PC-3 (cell line): ENCODE results near the gene DMAP1. TPM values are rescaled to one million over a fixed set of nuclear protein-coding genes. Genes with fewer than 3 reads are reported as not detected.

Experiments
- ATAC-seq: fragments of 200-7000 bp; cut with Tn5 transposase; 2 replicates; pipeline ENCODE4 v1.9.1; 2020; ENCODE audit warnings: mild to moderate bottlenecking, moderate library complexity
- BruUV-seq: library from RNA; stranded (reverse); fragments of 400-500 nt; replicated peaks from 2 replicates; lab custom pipeline; 2021; lab: Mats Ljungman, UMichigan
- CTCF ChIA-PET: fragments of 300-600 bp; sonication (Branson Sonifier 250); formaldehyde crosslinking; loops from one replicate; lab custom pipeline; 2022; ENCODE audit warnings: antibody characterized with exemption; lab: Charles Lee
- POLR2A ChIA-PET: fragments of 300-600 bp; sonication (Branson Sonifier 250); formaldehyde crosslinking; loops from one replicate; lab custom pipeline; 2022; ENCODE audit warnings: antibody characterized with exemption; ENCODE audit not compliant: unreplicated experiment; lab: Charles Lee
- DNase-seq: peaks from one replicate; pipeline ENCODE4 v3.0.0-alpha.2; 2015
- H2AFZ ChIP-seq: fragments of 300-600 bp; sonication (generic); 2 replicates; pipeline ENCODE4 v1.6.0; 2016; ENCODE audit warnings: antibody characterized with exemption, low read length
- H3F3A ChIP-seq: fragments of 300-600 bp; sonication (generic); one replicate; pipeline ENCODE4 v1.6.0; 2017; ENCODE audit warnings: antibody characterized with exemption, low read length, control low read depth, mild to moderate bottlenecking; ENCODE audit not compliant: unreplicated experiment
- H3K27ac ChIP-seq: fragments of 300-600 bp; sonication (generic); 2 replicates; pipeline ENCODE4 v1.5.1; 2016; ENCODE audit warnings: mild to moderate bottlenecking, low read length
- H3K27me3 ChIP-seq: fragments of 300-600 bp; sonication (generic); 2 replicates; pipeline ENCODE4 v1.6.1; 2016; ENCODE audit warnings: low read length, mixed read lengths
- H3K36me3 ChIP-seq: fragments of 300-600 bp; sonication (generic); 2 replicates; pipeline ENCODE4 v1.6.1; 2016; ENCODE audit warnings: low read depth, mixed run types, low read length, mixed read lengths
- H3K4me1 ChIP-seq: fragments of 300-600 bp; sonication (generic); 2 replicates; pipeline ENCODE4 v1.5.1; 2016; ENCODE audit warnings: low read length; ENCODE audit not compliant: insufficient read depth
- H3K4me2 ChIP-seq: fragments of 300-600 bp; sonication (generic); 2 replicates; pipeline ENCODE4 v1.6.0; 2016; ENCODE audit warnings: low read length
- H3K4me3 ChIP-seq: fragments of 300-600 bp; sonication (generic); 2 replicates; pipeline ENCODE4 v1.5.1; 2016; ENCODE audit warnings: mild to moderate bottlenecking, low read length, mixed read lengths
- H3K79me2 ChIP-seq: fragments of 300-600 bp; sonication (generic); 2 replicates; pipeline ENCODE4 v1.6.1; 2017; ENCODE audit warnings: low read length, mixed read lengths
- H3K9ac ChIP-seq: fragments of 300-600 bp; sonication (generic); 2 replicates; pipeline ENCODE4 v1.6.0; 2016; ENCODE audit warnings: mild to moderate bottlenecking, low read length
- H3K9me2 ChIP-seq: fragments of 300-600 bp; sonication (generic); replicated peaks from 2 replicates; pipeline ENCODE4 v1.6.1; 2016; ENCODE audit warnings: mixed run types, low read length, mixed read lengths
- H3K9me3 ChIP-seq: fragments of 300-600 bp; sonication (generic); 2 replicates; pipeline ENCODE4 v1.6.1; 2016; ENCODE audit warnings: low read length, mixed read lengths
- H4K20me1 ChIP-seq: fragments of 300-600 bp; sonication (generic); 2 replicates; pipeline ENCODE4 v1.6.1; 2016; ENCODE audit warnings: low read length, mixed read lengths
- EZH2 ChIP-seq: fragments of 300-600 bp; sonication (generic); IDR thresholded peaks from one replicate; pipeline ENCODE4 v1.6.1; 2017; ENCODE audit warnings: antibody characterized with exemption, mild to moderate bottlenecking, low read length; ENCODE audit not compliant: unreplicated experiment
- EZH2phosphoT487 ChIP-seq: fragments of 300-600 bp; sonication (generic); IDR thresholded peaks from 2 replicates; pipeline ENCODE4 v1.6.1; 2018; ENCODE audit warnings: mild to moderate bottlenecking, antibody characterized with exemption, low read length, borderline replicate concordance
- intact Hi-C: fragments of 100-400 bp; cut with micrococcal nuclease; formaldehyde crosslinking; loops from 2 replicates; pipeline ENCODE4 v1.9.0; 2023
- total RNA-seq: library from RNA; depleted of rRNA; stranded (reverse); fragments of >200 nt; gene quantifications from 2 replicates; pipeline ENCODE4 v1.2.3, GENCODE V29; 2014
- TF ChIP-seq, protein P1 (sequence below): fragments of 300-600 bp; sonication (generic); conservative IDR thresholded peaks from 2 replicates; pipeline ENCODE4 v1.5.1; 2017; ENCODE audit warnings: antibody characterized with exemption, low read depth, mild to moderate bottlenecking, low read length

The DMAP1 gene
- total RNA-seq, 1 experiment from 2014 or later, result 55.5 TPM

- Histone ChIP-seq H3K27ac (no peak overlapping the region), H3K79me2 (peaks cover 6% of the 10 kb centered on the region), H3K4me2 (no peak overlapping the region), H2AFZ (no peak overlapping the region), H3K9me2 (no peaks in the 10 kb centered on the region), H3K4me1 (no peaks in the 10 kb centered on the region; the same call in 1 of the 2 replicates), H3K27me3 (no peaks in the 10 kb centered on the region), H3K9ac (no peak overlapping the region), H3F3A (no peaks in the 10 kb centered on the region), H3K4me3 (no peak overlapping the region), H4K20me1 (no peaks in the 10 kb centered on the region), H3K9me3 (no peaks in the 10 kb centered on the region), H3K36me3 (peaks cover 33% of the 10 kb centered on the region; the same call in 1 of the 2 replicates)
- CTCF ChIA-PET, result no interaction called here
- intact Hi-C loops, result loop anchor here (5.0 kb wide), 1 partner anchor 379 kb away; no protein-coding TSS in a partner anchor
- TF ChIP-seq EZH2phosphoT487, result no peak
- TF ChIP-seq, protein P1, sequence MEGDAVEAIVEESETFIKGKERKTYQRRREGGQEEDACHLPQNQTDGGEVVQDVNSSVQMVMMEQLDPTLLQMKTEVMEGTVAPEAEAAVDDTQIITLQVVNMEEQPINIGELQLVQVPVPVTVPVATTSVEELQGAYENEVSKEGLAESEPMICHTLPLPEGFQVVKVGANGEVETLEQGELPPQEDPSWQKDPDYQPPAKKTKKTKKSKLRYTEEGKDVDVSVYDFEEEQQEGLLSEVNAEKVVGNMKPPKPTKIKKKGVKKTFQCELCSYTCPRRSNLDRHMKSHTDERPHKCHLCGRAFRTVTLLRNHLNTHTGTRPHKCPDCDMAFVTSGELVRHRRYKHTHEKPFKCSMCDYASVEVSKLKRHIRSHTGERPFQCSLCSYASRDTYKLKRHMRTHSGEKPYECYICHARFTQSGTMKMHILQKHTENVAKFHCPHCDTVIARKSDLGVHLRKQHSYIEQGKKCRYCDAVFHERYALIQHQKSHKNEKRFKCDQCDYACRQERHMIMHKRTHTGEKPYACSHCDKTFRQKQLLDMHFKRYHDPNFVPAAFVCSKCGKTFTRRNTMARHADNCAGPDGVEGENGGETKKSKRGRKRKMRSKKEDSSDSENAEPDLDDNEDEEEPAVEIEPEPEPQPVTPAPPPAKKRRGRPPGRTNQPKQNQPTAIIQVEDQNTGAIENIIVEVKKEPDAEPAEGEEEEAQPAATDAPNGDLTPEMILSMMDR, result no peak
- TF ChIP-seq EZH2, result no peak
- DNase-seq, result no peak
- BruUV-seq, result no TSS peak
- no peak for ATAC-seq
- POLR2A ChIA-PET, result no interaction called here
Measured at GRCh38 chr1:44218503-44219300, 5.4 kb downstream of the DMAP1 start.

DNA sequence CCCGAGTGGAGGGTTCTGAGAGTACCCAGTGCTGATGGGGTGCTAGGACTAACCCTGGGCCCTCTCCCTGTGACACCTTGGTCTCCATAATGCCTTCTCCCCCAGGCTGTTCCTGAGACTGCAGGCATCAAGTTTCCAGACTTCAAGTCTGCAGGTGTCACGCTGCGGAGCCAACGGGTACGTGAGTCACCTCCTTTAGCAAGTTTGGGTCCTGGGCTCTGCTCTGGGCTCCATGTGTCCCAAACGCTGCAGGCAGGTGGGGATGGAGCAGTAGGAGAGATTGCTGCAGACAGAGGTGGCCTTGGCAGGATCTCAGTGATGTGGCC lies 6.0 kb downstream of the DMAP1 start:
- peaks cover 33% of the 10 kb centered on the region; the same call in 1 of the 2 replicates for H3K36me3 ChIP-seq
- no peak for ATAC-seq
- H3K9me3 ChIP-seq, result no peaks in the 10 kb centered on the region
- H3K27me3 ChIP-seq, result no peaks in the 10 kb centered on the region
- no peaks in the 10 kb centered on the region for H4K20me1 ChIP-seq
- H3K27ac ChIP-seq, result no peak overlapping the region
- H3K4me1 ChIP-seq, result no peaks in the 10 kb centered on the region; the same call in 1 of the 2 replicates
- H3K9ac ChIP-seq, result no peak overlapping the region
- no peaks in the 10 kb centered on the region for H3K9me2 ChIP-seq
- no peaks in the 10 kb centered on the region for H3F3A ChIP-seq
- BruUV-seq, result no TSS peak
- ChIA-PET CTCF (no interaction called here), POLR2A (no interaction called here)
- H3K4me2 ChIP-seq, result no peak overlapping the region
- no peak overlapping the region for H3K4me3 ChIP-seq
- TF ChIP-seq EZH2 (no peak), EZH2phosphoT487 (no peak)
- TF ChIP-seq, protein P1, result no peak
- DNase-seq, result no peak
- 0 out of 2 replicates have a peak, but pooled peaks cover under 1% of the 10 kb centered on the region for H3K79me2 ChIP-seq
- intact Hi-C loops, result loop anchor here (5.0 kb wide), 1 partner anchor 378 kb away; no protein-coding TSS in a partner anchor
- H2AFZ ChIP-seq, result no peak overlapping the region
